ENCODE measurements around the gene LSM4. TPM values are rescaled to one million over a fixed set of nuclear protein-coding genes. Genes with fewer than 3 reads are reported as not detected.

LSM4 gene
- total and polyA plus RNA-seq, 10 of the 15 experiments (the other 5 are each of a cell fraction or from before 2014, with no cell fraction given): 12.6 to 652 (median 217) TPM

- no peak for TF ChIP-seq ATF2 (IDR thresholded peaks at IDR 0.05; ENCODE audit: low read length)
- TF ChIP-seq BCL11A (IDR thresholded peaks at IDR 0.05; ENCODE audit: low read depth, low read length): peak; percentile 80
- peak; percentile 52; the same call in 1 of the 2 replicates for TF ChIP-seq MTA2 (IDR thresholded peaks at IDR 0.05; ENCODE audit: low read depth)
- no peak for TF ChIP-seq KAT2A (conservative IDR thresholded peaks at IDR 0.05; ENCODE audit: control insufficient read depth, low read depth, low read length)
- peak; percentile 74; the same call in 1 of the 2 replicates for TF ChIP-seq RELB (IDR thresholded peaks at IDR 0.05; ENCODE audit: low read depth)
- peak; percentile 35 for TF ChIP-seq MYC (IDR thresholded peaks at IDR 0.05; ENCODE audit: insufficient read depth, insufficient read length, insufficient replicate concordance, low read length, severe bottlenecking)
- peak; percentile 69; the same call in 1 of the 2 replicates for TF ChIP-seq NFIC (IDR thresholded peaks at IDR 0.05; ENCODE audit: low read depth, low read length)
- TF ChIP-seq IRF5 (IDR thresholded peaks at IDR 0.05; ENCODE audit: borderline replicate concordance): peak; percentile 7; the same call in 1 of the 2 replicates
- TF ChIP-seq PBX3 (IDR thresholded peaks at IDR 0.05; ENCODE audit: insufficient replicate concordance, low read depth, low read length): no peak
- peak; percentile 80 for TF ChIP-seq MEF2A (IDR thresholded peaks at IDR 0.05; ENCODE audit: insufficient read depth, low read depth, low read length)
- TF ChIP-seq NBN (IDR thresholded peaks at IDR 0.05): no peak
- no peak for TF ChIP-seq RAD51 (IDR thresholded peaks at IDR 0.05)
- peak; percentile 36 for TF ChIP-seq NKRF (conservative IDR thresholded peaks at IDR 0.05)
- TF ChIP-seq E2F4 (IDR thresholded peaks at IDR 0.05; ENCODE audit: low read depth, low read length): 0 out of 2 replicates have a peak, but pooled peaks have one; percentile 24
- peak; percentile 63 for TF ChIP-seq MAX (IDR thresholded peaks at IDR 0.05; ENCODE audit: low read depth, low read length)
- TF ChIP-seq EP300 (IDR thresholded peaks at IDR 0.05; ENCODE audit: borderline replicate concordance in 1 of 2, control insufficient read depth in 1 of 2, low read depth in 2 of 2, low read length in 2 of 2): peak; percentile 75 to 83; a peak in 3 of 4 replicates
- TF ChIP-seq EED (IDR thresholded peaks at IDR 0.05; ENCODE audit: low read depth): peak; percentile 94
- no peak for TF ChIP-seq SREBF1 (IDR thresholded peaks at IDR 0.05; ENCODE audit: low read length)
- TF ChIP-seq NRF1 (conservative IDR thresholded peaks at IDR 0.05; ENCODE audit: low read depth, low read length): 0 out of 2 replicates have a peak, but pooled peaks have one; percentile 10
Measured at GRCh38 chr19:18291590-18292461, 31.1 kb downstream of the LSM4 start (continued).
